ENCODE data around the gene STYXL1. TPM values are rescaled to one million over a fixed set of nuclear protein-coding genes. Genes with fewer than 3 reads are reported as not detected.
"Not testable (repeated sequence)": the region's sequence is repeated elsewhere in the genome, so short reads cannot be mapped to it uniquely, and the experiment has no call there.

The STYXL1 gene
- total RNA-seq, 2 experiments from 2014 or later, result 37.3 to 40.4 TPM

DNA sequence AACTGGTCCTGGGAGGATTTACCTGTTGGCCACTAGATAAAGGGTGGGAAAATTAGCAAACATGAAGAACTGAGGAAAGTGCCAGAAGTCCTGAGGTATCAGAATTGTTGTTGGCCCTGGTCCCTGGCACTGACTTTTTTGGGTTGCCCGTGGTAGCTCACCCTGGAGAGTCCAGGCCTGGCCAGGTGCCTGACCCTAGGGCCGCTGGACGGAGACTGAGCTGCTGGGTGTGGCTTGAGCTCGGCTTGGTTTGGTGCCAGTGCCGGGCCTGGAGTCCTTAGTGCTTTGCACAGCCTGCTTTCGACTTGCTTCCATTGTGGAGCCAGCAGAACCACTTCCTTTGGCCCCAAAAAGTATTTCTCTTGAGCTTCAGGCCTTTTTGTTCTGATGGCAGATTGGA, 13.0 kb upstream of the STYXL1 start:
- H3K4me3 Mint-ChIP-seq, result no peak overlapping the region
- CTCF ChIA-PET, result no interaction called here
- DNase-seq, result no peak
- H3K4me1 Mint-ChIP-seq, result peaks cover 8% of the 10 kb centered on the region
- no peak overlapping the region for H3K27ac Mint-ChIP-seq
- no peaks in the 10 kb centered on the region for H3K27me3 Mint-ChIP-seq
- POLR2A ChIA-PET, result no interaction called here
- peaks cover 74% of the 10 kb centered on the region for H3K36me3 Mint-ChIP-seq (ENCODE audit: low read depth)
- H3K9me3 Mint-ChIP-seq, result no peaks in the 10 kb centered on the region

DNA sequence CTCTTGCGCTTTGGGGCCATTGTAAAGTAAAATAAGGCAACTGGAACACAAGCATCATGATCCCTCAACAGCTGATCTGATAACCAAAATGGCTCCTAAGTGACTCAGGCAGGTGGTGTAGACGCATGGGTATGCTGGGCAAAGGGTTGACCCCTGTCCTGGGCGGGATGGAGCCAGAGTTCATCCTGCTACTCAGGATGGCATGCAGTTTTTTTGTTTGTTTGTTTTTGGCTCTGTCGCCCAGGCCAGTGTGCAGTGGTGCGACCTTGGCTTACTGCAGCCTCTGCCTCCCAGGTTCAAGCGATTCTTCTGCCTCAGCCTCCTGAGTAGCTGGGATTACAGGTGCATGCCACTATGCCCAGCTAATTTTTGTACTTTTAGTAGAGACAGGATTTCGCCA, 10.9 kb upstream of the STYXL1 start:
- H3K9me3 Mint-ChIP-seq, CTCF ChIA-PET, H3K27ac Mint-ChIP-seq, H3K27me3 Mint-ChIP-seq, DNase-seq, H3K4me1 Mint-ChIP-seq, H3K4me3 Mint-ChIP-seq: not testable (repeated sequence)
- peaks cover 67% of the 10 kb centered on the region for H3K36me3 Mint-ChIP-seq (ENCODE audit: low read depth)
- POLR2A ChIA-PET, result interaction anchor here (1.0 kb wide), 1 partner anchor 11 kb away, joined by 3 read pairs; the partner anchor contains the start of genes MDH2 and STYXL1

GRCh38 chr7:76057813-76058145, 10.0 kb upstream of the STYXL1 start:
- DNase-seq, result no peak
- no peak overlapping the region for H3K4me3 Mint-ChIP-seq
- H3K9me3 Mint-ChIP-seq, result no peaks in the 10 kb centered on the region
- no peaks in the 10 kb centered on the region for H3K27me3 Mint-ChIP-seq
- ChIA-PET CTCF (no interaction called here), POLR2A (interaction anchor here (1.0 kb wide), 1 partner anchor 10 kb away, joined by 3 read pairs; the partner anchor contains the start of genes MDH2 and STYXL1)
- peaks cover 15% of the 10 kb centered on the region for H3K4me1 Mint-ChIP-seq
- H3K27ac Mint-ChIP-seq, result no peak overlapping the region
- H3K36me3 Mint-ChIP-seq (ENCODE audit: low read depth), result peaks cover 62% of the 10 kb centered on the region

DNA sequence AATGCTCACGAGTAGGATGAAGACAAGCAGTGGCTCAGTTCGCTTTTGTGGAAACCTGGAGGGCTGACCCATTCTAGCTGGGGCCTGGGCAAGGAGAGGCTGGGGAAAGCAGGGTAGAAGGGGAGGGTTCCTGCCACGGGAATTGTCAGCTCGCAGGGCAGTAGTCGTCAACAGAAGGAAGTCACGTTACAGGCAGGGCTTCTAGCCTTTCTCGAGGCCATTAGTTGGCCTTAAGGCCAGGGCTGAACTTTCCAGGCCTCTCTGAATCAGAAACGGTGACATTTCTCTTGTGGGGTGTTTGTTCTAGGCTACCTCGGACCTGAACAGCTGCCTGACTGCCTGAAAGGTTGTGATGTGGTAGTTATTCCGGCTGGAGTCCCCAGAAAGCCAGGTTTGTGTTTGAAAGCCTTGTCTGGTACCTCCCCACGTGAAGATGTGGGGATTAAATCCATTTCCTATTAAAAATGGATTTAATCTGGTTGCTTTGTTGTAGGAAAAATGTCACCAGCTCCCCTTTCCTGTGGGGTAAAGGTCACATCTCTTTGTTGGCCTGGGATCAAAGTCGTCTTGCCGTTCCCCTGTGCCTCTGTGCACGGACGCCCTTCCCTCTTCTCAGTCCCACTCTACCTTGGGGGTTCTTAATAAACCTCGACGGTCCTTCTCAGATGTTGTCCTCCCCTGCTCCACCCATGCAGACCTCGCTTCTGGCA, 9.5 kb upstream of the STYXL1 start:
- H3K27ac Mint-ChIP-seq, result no peak overlapping the region
- H3K4me3 Mint-ChIP-seq, result no peak overlapping the region
- no peak for DNase-seq
- no peaks in the 10 kb centered on the region for H3K9me3 Mint-ChIP-seq
- H3K27me3 Mint-ChIP-seq, result no peaks in the 10 kb centered on the region
- peaks cover 17% of the 10 kb centered on the region for H3K4me1 Mint-ChIP-seq
- ChIA-PET CTCF (no interaction called here), POLR2A (interaction anchor here (0.8 to 1.4 kb wide), 2 partner anchors 10 to 143 kb away, joined by 4 to 9 read pairs; partner anchors contain the start of genes MDH2 and STYXL1)
- H3K36me3 Mint-ChIP-seq (ENCODE audit: low read depth), result peaks cover 59% of the 10 kb centered on the region

DNA sequence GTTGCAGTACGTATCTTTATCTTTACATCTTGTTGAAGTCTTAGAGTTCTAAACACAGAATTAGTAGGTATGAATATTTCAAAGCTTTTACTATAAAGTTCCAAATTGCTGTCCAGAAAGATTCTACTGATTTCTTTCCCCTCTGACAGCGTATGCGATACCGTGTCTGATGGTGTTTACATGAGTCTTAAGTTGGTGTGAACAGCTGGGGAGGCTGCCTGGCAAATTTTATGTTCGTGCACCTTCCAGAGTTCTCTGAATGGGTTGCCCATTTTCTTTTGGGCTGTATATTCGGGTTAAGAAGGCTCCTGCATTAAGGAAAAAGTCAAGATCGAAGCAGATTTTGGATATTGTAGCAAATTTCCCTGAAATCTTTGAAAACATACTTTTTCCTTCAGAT, 8.4 kb upstream of the STYXL1 start:
- H3K36me3 Mint-ChIP-seq (ENCODE audit: low read depth), result peaks cover 55% of the 10 kb centered on the region
- H3K27ac Mint-ChIP-seq, result no peak overlapping the region
- POLR2A ChIA-PET, result interaction anchor here (1.4 kb wide), 1 partner anchor 9 kb away, joined by 9 read pairs; the partner anchor contains the start of genes MDH2 and STYXL1

DNA sequence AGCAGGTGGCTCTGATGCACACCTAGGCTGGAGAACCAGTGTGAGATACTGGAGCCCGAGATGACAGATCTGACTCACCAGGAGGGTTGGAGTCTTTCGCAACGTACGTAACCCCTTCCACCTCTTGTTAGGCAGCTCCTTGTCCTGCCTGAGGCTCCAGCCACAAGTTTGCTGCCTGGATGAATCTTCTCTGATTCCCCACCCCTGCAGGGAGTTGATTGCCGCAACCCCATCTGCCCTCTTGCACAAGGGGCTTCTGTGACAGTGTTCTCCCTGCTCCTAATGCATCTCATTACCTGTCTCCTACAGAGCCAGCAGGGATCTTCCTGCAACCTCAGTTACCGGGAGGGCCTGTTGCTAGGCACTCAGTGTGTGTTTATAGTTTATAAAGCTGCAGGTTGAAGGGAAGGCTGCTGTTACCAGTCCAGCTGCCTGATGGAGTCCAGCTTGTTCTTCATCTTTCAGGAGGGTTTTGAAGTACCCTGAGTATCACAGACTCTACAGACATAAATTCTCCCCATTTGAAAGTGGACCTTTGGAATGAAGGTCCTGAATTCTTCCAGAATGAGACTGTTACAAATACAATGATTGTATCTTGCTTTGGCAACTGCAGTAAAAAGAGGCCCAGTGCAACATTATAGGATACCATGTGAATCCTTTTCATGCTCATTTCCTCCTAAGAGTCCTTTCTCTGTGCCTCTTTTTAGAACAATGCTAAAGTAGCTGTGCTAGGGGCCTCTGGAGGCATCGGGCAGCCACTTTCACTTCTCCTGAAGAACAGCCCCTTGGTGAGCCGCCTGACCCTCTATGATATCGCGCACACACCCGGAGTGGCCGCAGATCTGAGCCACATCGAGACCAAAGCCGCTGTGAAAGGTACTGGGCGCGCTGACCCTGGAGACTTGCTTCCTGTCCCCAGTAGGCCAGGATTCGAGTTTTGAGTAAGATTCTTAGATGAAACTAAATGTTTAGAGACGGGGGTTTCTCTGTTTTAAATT, 6.6 kb upstream of the STYXL1 start:
- peaks cover 47% of the 10 kb centered on the region for H3K36me3 Mint-ChIP-seq (ENCODE audit: low read depth)
- no peak for DNase-seq
- peaks cover 39% of the 10 kb centered on the region for H3K4me1 Mint-ChIP-seq
- H3K27ac Mint-ChIP-seq, result no peak overlapping the region
- ChIA-PET CTCF (interaction anchor here (2.3 kb wide), 1 partner anchor 34 kb away, joined by 6 read pairs; no protein-coding TSS in a partner anchor), POLR2A (no interaction called here)
- H3K27me3 Mint-ChIP-seq, result no peaks in the 10 kb centered on the region
- H3K9me3 Mint-ChIP-seq, result no peaks in the 10 kb centered on the region
- H3K4me3 Mint-ChIP-seq, result no peak overlapping the region

More for the DNA sequence above, 8.4 kb upstream of the STYXL1 start:
- no peaks in the 10 kb centered on the region for H3K27me3 Mint-ChIP-seq
- H3K9me3 Mint-ChIP-seq, result no peaks in the 10 kb centered on the region
- CTCF ChIA-PET, result no interaction called here
- peaks cover 24% of the 10 kb centered on the region for H3K4me1 Mint-ChIP-seq
- no peak overlapping the region for H3K4me3 Mint-ChIP-seq
- no peak for DNase-seq

DNA sequence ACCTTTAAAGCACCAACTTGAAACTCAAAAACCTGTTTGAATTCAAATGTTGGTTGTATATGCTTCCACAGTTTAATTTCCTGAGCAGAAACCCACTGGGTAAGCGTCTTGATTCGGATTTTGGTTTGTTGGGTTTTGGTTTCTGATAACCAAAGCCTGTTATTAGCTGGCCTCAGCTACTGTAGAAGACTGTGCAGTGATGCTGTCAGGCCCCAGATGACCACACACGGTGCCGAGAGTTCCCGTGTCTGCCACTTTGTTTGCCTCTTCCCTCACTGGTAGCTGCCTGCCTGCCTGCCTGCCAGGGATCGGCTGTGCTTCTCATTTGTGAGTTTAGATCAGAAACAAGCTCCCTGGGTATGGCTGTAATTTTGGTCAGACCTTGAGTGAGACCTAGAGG, 5.7 kb upstream of the STYXL1 start:
- POLR2A ChIA-PET, result no interaction called here

DNA sequence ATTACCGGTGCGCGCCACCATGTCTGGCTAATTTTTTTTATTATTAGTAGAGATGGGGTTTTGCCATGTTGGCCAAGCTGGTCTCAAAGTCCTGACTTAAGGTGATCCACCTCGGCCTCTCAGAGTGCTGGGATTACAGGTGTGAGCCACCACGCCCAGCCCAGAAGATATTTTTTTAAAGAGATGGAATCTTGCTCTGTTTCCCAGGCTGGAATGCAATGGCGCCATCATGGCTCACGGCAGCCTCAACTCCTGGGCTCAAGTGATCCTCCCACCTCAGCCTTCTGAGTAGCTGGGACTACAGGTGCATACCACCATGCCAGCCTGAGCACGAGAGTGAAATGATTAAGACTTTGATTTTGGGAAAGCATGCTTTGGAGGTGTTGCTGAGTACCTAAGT, 4.9 kb upstream of the STYXL1 start:
- not testable (repeated sequence) for H3K27me3 Mint-ChIP-seq, H3K9me3 Mint-ChIP-seq, H3K4me3 Mint-ChIP-seq, DNase-seq
- Mint-ChIP-seq H3K27ac (peak overlapping the region; percentile 18), H3K36me3 (ENCODE audit: low read depth) (peaks cover 42% of the 10 kb centered on the region), H3K4me1 (peaks cover 53% of the 10 kb centered on the region)
- ChIA-PET POLR2A (interaction anchor here (1.3 kb wide), 1 partner anchor 15 kb away, joined by 3 read pairs; no protein-coding TSS in a partner anchor), CTCF (interaction anchor here (2.3 kb wide), 1 partner anchor 32 kb away, joined by 6 read pairs; no protein-coding TSS in a partner anchor)

More for the DNA sequence above, 5.7 kb upstream of the STYXL1 start:
- CTCF ChIA-PET, result interaction anchor here (0.7 to 2.3 kb wide), 2 partner anchors 33 to 210 kb away, joined by 3 to 6 read pairs; no protein-coding TSS in a partner anchor
- Mint-ChIP-seq H3K36me3 (ENCODE audit: low read depth) (peaks cover 46% of the 10 kb centered on the region), H3K4me1 (peaks cover 49% of the 10 kb centered on the region), H3K4me3 (no peak overlapping the region), H3K9me3 (no peaks in the 10 kb centered on the region), H3K27me3 (no peaks in the 10 kb centered on the region), H3K27ac (peak overlapping the region; percentile 31)
- no peak for DNase-seq

GRCh38 chr7:76051840-76052239, 4.0 kb upstream of the STYXL1 start:
- H3K4me1 Mint-ChIP-seq, result peaks cover 53% of the 10 kb centered on the region
- peak; percentile 31 for DNase-seq
- H3K27ac Mint-ChIP-seq, result peak overlapping the region; percentile 68
- no peaks in the 10 kb centered on the region for H3K27me3 Mint-ChIP-seq
- POLR2A ChIA-PET, result interaction anchor here (1.0 to 1.3 kb wide), 2 partner anchors 10 to 16 kb away, joined by 3 read pairs; no protein-coding TSS in a partner anchor
- H3K4me3 Mint-ChIP-seq, result no peak overlapping the region
- H3K9me3 Mint-ChIP-seq, result no peaks in the 10 kb centered on the region
- peaks cover 41% of the 10 kb centered on the region for H3K36me3 Mint-ChIP-seq (ENCODE audit: low read depth)
- CTCF ChIA-PET, result interaction anchor here (0.7 kb wide), 1 partner anchor 307 kb away, joined by 4 read pairs; the partner anchor contains the start of gene YWHAG

- Mint-ChIP-seq H3K9me3 (no peaks in the 10 kb centered on the region), H3K4me1 (peaks cover 59% of the 10 kb centered on the region), H3K36me3 (ENCODE audit: low read depth) (peaks cover 42% of the 10 kb centered on the region), H3K27ac (peak overlapping the region; percentile 47), H3K27me3 (no peaks in the 10 kb centered on the region), H3K4me3 (no peak overlapping the region)
- POLR2A ChIA-PET, result interaction anchor here (1.0 kb wide), 1 partner anchor 135 kb away, joined by 4 read pairs; no protein-coding TSS in a partner anchor
- DNase-seq, result no peak
- CTCF ChIA-PET, result no interaction called here
These were observed 2.7 kb upstream of the STYXL1 start for GRCh38 chr7:76050545-76050944.

DNA sequence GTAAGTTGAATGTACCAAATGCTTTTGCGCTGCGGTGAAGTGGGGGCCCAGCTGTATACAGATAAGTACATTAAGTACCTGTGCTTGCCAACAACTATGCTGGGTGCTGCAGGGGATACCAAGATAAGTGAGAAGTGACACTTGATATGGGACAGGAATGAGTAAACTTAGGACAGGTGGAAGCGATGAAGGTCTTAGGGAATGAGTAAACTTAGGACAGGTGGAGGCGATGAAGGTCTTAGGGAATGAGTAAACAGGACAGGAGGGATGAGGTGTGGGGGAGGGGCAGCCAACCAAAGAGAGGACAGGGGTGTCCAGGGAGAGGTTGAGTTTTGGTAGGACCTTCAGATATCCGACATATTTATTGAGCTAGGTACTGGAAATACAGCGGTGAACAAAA, 1.5 kb upstream of the STYXL1 start:
- POLR2A ChIA-PET, result interaction anchor here (1.2 to 2.8 kb wide), 6 partner anchors 15 to 170 kb away, joined by 3 to 18 read pairs (median 8); partner anchors contain the start of genes POR and RHBDD2
- H3K4me3 Mint-ChIP-seq, result peak overlapping the region; percentile 95
- H3K4me1 Mint-ChIP-seq, result peaks cover 69% of the 10 kb centered on the region

GRCh38 chr7:76048668-76048988, 828 bp upstream of the STYXL1 start:
- Mint-ChIP-seq H3K27ac (peak overlapping the region; percentile 93), H3K36me3 (ENCODE audit: low read depth) (peaks cover 41% of the 10 kb centered on the region), H3K9me3 (no peaks in the 10 kb centered on the region), H3K4me1 (peaks cover 62% of the 10 kb centered on the region), H3K4me3 (peak overlapping the region; percentile 95), H3K27me3 (no peaks in the 10 kb centered on the region)
- DNase-seq, result no peak
- ChIA-PET POLR2A (interaction anchor here (1.1 to 2.8 kb wide), 15 partner anchors 8 to 270 kb away, joined by 3 to 18 read pairs (median 6); partner anchors contain the start of genes POR, RHBDD2 and TMEM120A), CTCF (interaction anchor here (0.8 to 2.2 kb wide), 3 partner anchors 134 to 269 kb away, joined by 3 to 6 read pairs (median 3); partner anchors contain the start of gene POR)

More for the DNA sequence above, 1.5 kb upstream of the STYXL1 start:
- CTCF ChIA-PET, result interaction anchor here (1.3 to 2.2 kb wide), 2 partner anchors 135 to 268 kb away, joined by 3 to 6 read pairs; partner anchors contain the start of gene POR
- Mint-ChIP-seq H3K27ac (peak overlapping the region; percentile 93), H3K36me3 (ENCODE audit: low read depth) (peaks cover 42% of the 10 kb centered on the region), H3K27me3 (no peaks in the 10 kb centered on the region), H3K9me3 (no peaks in the 10 kb centered on the region)
- DNase-seq, result no peak

Data from activated CD4-positive, alpha-beta memory T cell treated with anti-CD3 and anti-CD28 coated beads, Interleukin-2, amount 10 ng/mL, durations not matched to agents 7 days and 5 days (primary cell).